Right cardiac atrium (tissue), 5 donors: ENCODE measurements around the gene FOXC2. TPM values are rescaled to one million over a fixed set of nuclear protein-coding genes. Genes with fewer than 3 reads are reported as not detected.
A peak's percentile ranks its signal among the peaks of the same experiment; 100 is the strongest.
"Not testable (repeated sequence)": the region's sequence is repeated elsewhere in the genome, so short reads cannot be mapped to it uniquely, and the experiment has no call there.

Source experiments
- ATAC-seq, 2 donors: fragments of 200-7000 bp; cut with Tn5 transposase; one replicate each; pipeline versions ENCODE4 v1.8.0 to v1.9.1; 2020; ENCODE audit warnings: moderate library complexity in 2 of 2, mild to moderate bottlenecking in 1 of 2
- DNase-seq, 3 donors: peaks; one replicate each; pipeline ENCODE4 v3.0.0-alpha.2; 2020
- H3K27ac ChIP-seq: one replicate; pipeline ENCODE4 v1.5.1; 2013; ENCODE audit warnings: mild to moderate bottlenecking, low read length, control low read depth, moderate library complexity
- H3K27me3 ChIP-seq: one replicate; pipeline ENCODE4 v1.6.1; 2013; ENCODE audit not compliant: control insufficient read depth, insufficient read depth
- H3K4me1 ChIP-seq: one replicate; pipeline ENCODE4 v1.6.1; 2013; ENCODE audit warnings: low read length; ENCODE audit not compliant: control insufficient read depth, insufficient read depth
- H3K4me3 ChIP-seq: one replicate; pipeline ENCODE4 v1.5.1; 2013; ENCODE audit warnings: low read length, control low read depth
- H3K9me3 ChIP-seq: one replicate; pipeline ENCODE4 v1.6.1; 2013; ENCODE audit warnings: low read length; ENCODE audit not compliant: control insufficient read depth
- WGBS: extraction: QIAGEN DNeasy Blood & Tissue Kit; methylation state at CpG from one replicate; pipeline ENCODE4 v1.1.7; 2013; 5-methylcytosine and 5-hydroxymethylcytosine counted together
- intact Hi-C, 4 donors: fragments of 100-400 bp; cut with DNase I; formaldehyde crosslinking; loops; one replicate each; pipeline versions ENCODE4 v1.11.0 to v1.14.0; 2022 to 2023
- polyA plus RNA-seq: library from polyadenylated mRNA; stranded (reverse); fragments of 200-250 nt; gene quantifications from one replicate; pipeline ENCODE4 v1.2.3, GENCODE V29; 2013
- total RNA-seq, 4 donors: library from RNA; stranded (reverse); fragmentation: NEBNext Ultra II Directional; extraction: Animal tissue kit (Norgen Biotek cat#: 25700); gene quantifications; one replicate each; pipeline ENCODE4 v1.2.1, GENCODE V29; 2021
- donor health status: healthy with polysubstance abuse.
- donor health status: DM: no; HTN: yes; CAD: no.
- donor health status: DM: no; HTN: no; CAD: no.
- donor health status: DM: no; HTN: yes; CAD: no; lungs with severe emphysema.
- donor health status: DM: yes; HTN: yes; CAD: no.

The FOXC2 gene
- total and polyA plus RNA-seq, 5 donors, result 1.1 to 3.7 (median 2.6) TPM

- Histone ChIP-seq H3K4me1 (no peaks in the 10 kb centered on the region), H3K4me3 (no peak overlapping the region), H3K9me3 (no peaks in the 10 kb centered on the region), H3K27ac (no peak overlapping the region), H3K27me3 (no peaks in the 10 kb centered on the region)
- DNase-seq (no peak), ATAC-seq (no peak)
- 60% methylated on average over 4 of the region's 4 CpGs for WGBS
- intact Hi-C loops, result no loop called here
These were observed 14.8 kb downstream of the FOXC2 start for GRCh38 chr16:86581458-86581857.

GRCh38 chr16:86584071-86584685 is 17.5 kb downstream of the FOXC2 start:
- no peaks in the 10 kb centered on the region for H3K27me3 ChIP-seq
- ATAC-seq (no peak), DNase-seq (no peak)
- H3K27ac ChIP-seq, result no peak overlapping the region
- H3K4me1 ChIP-seq, result no peaks in the 10 kb centered on the region
- H3K9me3 ChIP-seq, result no peaks in the 10 kb centered on the region
- intact Hi-C loops, result no loop called here
- H3K4me3 ChIP-seq, result no peak overlapping the region
- 90% methylated on average over 6 of the region's 6 CpGs for WGBS

GRCh38 chr16:86584726-86585721 is 18.4 kb downstream of the FOXC2 start:
- Histone ChIP-seq H3K27ac (peak overlapping the region; percentile 36), H3K9me3 (no peaks in the 10 kb centered on the region), H3K27me3 (no peaks in the 10 kb centered on the region), H3K4me1 (no peaks in the 10 kb centered on the region), H3K4me3 (no peak overlapping the region)
- ATAC-seq, result no peak
- intact Hi-C loops, result no loop called here
- DNase-seq, result no peak
- 80% methylated on average over 12 of the region's 12 CpGs for WGBS

GRCh38 chr16:86585821-86586611 is 19.4 kb downstream of the FOXC2 start:
- no peaks in the 10 kb centered on the region for H3K4me1 ChIP-seq
- 63% methylated on average over 10 of the region's 10 CpGs for WGBS
- intact Hi-C loops, result no loop called here

GRCh38 chr16:86587487-86587886 is 20.9 kb downstream of the FOXC2 start:
- Histone ChIP-seq H3K4me3 (no peak overlapping the region), H3K27me3 (no peaks in the 10 kb centered on the region), H3K27ac (no peak overlapping the region), H3K4me1 (no peaks in the 10 kb centered on the region), H3K9me3 (no peaks in the 10 kb centered on the region)
- 93% methylated on average over 3 of the region's 3 CpGs for WGBS
- DNase-seq (no peak), ATAC-seq (no peak)
- intact Hi-C loops, result no loop called here

More at GRCh38 chr16:86585821-86586611, 19.4 kb downstream of the FOXC2 start:
- ATAC-seq, result peak in 1 of 2 donors; percentile 34
- Histone ChIP-seq H3K27me3 (no peaks in the 10 kb centered on the region), H3K9me3 (no peaks in the 10 kb centered on the region), H3K27ac (peak overlapping the region; percentile 32), H3K4me3 (no peak overlapping the region)
- no peak for DNase-seq

- DNase-seq, H3K4me1 ChIP-seq, H3K9me3 ChIP-seq, intact Hi-C loops, H3K4me3 ChIP-seq, H3K27ac ChIP-seq, ATAC-seq, H3K27me3 ChIP-seq: not testable (repeated sequence)
- WGBS, result 89% methylated on average over 3 of the region's 3 CpGs
These were observed 21.3 kb downstream of the FOXC2 start for GRCh38 chr16:86587955-86588354.

- 87% methylated on average over 4 of the region's 4 CpGs for WGBS
- H3K9me3 ChIP-seq, result no peaks in the 10 kb centered on the region
- H3K4me1 ChIP-seq, result no peaks in the 10 kb centered on the region
- ATAC-seq (no peak), DNase-seq (no peak)
- intact Hi-C loops, result no loop called here
- no peaks in the 10 kb centered on the region for H3K27me3 ChIP-seq
- H3K27ac ChIP-seq, result no peak overlapping the region
- H3K4me3 ChIP-seq, result no peak overlapping the region
These were observed 24.0 kb downstream of the FOXC2 start for GRCh38 chr16:86590501-86591144.

GRCh38 chr16:86591270-86591669 is 24.6 kb downstream of the FOXC2 start:
- intact Hi-C loops, result no loop called here
- Histone ChIP-seq H3K9me3 (no peaks in the 10 kb centered on the region), H3K27me3 (no peaks in the 10 kb centered on the region), H3K4me3 (no peak overlapping the region), H3K4me1 (no peaks in the 10 kb centered on the region), H3K27ac (no peak overlapping the region)
- WGBS, result 92% methylated on average over 4 of the region's 4 CpGs
- ATAC-seq (no peak), DNase-seq (no peak)

GRCh38 chr16:86593913-86594620 is 27.4 kb downstream of the FOXC2 start:
- Histone ChIP-seq H3K9me3 (no peaks in the 10 kb centered on the region), H3K27ac (no peak overlapping the region), H3K4me1 (no peaks in the 10 kb centered on the region), H3K4me3 (no peak overlapping the region), H3K27me3 (no peaks in the 10 kb centered on the region)
- ATAC-seq (no peak), DNase-seq (no peak)
- intact Hi-C loops, result no loop called here
- 54% methylated on average over 13 of the region's 13 CpGs for WGBS

GRCh38 chr16:86594721-86595120 is 28.1 kb downstream of the FOXC2 start:
- H3K9me3 ChIP-seq, result no peaks in the 10 kb centered on the region
- no peak overlapping the region for H3K4me3 ChIP-seq
- no peaks in the 10 kb centered on the region for H3K4me1 ChIP-seq
- ATAC-seq, result no peak
- no peaks in the 10 kb centered on the region for H3K27me3 ChIP-seq
- H3K27ac ChIP-seq, result no peak overlapping the region
- 77% methylated on average over 8 of the region's 8 CpGs for WGBS
- intact Hi-C loops, result no loop called here
- no peak for DNase-seq
